Stimulated activated CD4-positive, alpha-beta T cell treated with anti-CD3 and anti-CD28 coated beads, Interleukin-4, amount 100 ng/mL, for 4 hours (primary cell): ENCODE data around the gene FAM229B.

Experiments
- DNase-seq, 2 experiments: peaks; one replicate each; pipeline ENCODE4 v3.0.0-alpha.2; 2020

The FAM229B gene

DNA sequence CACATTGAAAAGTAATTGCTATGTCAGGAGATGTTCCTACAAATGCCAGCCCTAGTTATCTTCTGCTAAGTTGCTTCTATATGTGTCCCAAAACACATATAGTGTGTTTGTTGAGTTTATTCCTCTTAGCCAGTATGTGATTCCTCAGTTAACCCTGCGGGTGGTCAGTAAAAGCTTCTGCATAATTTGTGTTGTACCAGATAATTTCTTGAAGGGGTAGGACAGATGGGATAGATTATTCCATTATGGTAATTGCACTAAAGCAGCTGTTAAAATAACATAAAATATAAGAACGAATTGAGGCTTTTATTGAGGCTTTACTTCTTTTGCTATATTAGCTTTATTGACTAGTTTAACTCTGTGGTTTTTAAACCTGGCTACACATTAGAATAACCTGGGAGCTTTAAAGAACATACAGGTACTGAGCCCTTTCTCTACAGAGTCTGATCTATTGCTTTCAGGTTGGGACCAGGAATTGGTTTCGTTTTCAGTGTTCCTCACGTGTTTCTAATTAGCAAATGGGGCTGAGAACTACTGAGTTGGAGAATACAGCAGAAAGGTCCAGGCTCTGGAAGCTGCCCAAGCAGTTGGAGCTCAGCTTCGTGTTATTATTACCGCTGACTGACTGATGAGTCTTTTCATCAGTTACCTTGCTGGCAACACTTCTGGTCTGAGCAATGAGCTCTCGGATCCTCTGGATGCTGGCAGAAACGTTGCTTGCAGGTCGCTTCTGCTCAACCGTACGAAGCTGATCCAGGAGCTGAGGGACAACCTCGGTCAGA lies 56.9 kb downstream of the FAM229B start:
- DNase-seq, result no peak

DNA sequence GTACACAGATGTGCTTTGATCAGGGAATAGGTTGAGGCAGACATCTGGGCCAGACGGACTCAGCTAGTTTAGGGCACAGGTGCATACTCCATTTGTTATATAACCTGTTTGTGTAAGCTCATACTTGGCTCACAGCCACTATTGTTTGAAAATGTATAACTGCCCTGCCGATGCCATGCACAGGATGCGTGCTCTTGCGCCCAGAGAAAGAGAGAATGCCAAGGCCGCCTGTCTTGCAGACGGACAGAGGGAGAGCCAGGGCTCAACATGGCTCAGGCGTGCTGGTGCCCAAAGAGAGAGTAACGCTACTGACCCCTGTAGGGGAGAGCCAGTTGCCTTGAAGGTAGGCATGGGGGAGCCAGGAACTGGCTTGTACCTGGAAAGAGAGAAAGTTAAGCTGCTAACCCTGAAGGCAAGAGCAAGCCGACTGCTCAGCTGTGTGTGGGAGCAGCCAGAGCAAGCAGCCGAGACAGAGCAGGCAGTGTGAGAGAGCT lies 57.7 kb downstream of the FAM229B start:
- no peak for DNase-seq

- no peak for DNase-seq
Measured at GRCh38 chr6:112148103-112148502, 60.7 kb downstream of the FAM229B start.

DNA sequence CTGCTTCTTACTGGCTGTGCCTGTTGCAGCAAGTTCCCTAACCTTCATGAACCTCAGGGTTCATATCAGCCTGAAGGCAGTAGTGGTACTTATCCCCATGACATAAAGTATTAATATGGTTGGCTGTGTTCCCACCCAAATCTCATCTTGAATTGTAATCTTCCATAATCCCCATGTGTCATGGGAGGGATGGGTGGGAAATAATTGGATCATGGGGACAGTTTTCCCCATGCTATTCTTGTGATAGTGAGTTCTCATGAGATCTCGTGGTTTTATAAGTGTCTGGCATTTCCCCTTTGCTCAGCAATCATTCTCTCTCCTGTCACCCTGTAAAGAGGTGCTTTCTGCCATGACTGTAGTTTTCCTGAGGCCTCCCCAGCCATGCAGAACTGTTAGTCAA lies 61.8 kb downstream of the FAM229B start:
- DNase-seq, result no peak

DNA sequence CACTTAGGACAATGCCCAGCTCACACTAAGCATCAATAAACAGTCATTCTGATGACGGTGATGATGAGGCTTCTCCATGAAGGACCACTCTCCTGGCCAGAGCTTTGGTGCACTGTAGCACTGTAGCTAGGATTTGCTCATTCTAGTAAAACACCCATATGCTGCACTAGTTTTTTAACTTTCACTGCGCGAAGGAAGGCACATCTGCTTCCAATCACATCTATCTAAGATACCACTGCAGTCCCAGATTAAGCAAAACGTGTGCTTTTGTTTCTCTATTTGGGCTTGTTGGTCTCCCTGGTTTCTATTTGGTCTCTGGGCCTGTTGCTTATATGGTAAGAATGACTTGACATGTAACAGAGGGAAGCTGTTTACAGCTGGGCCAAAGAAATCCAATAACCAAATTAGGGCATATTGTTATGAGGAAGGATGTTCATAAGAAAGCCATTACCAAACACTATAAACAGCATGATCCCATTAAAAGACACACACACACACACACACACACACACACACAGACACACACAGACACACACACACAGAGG lies 62.4 kb downstream of the FAM229B start:
- DNase-seq, result no peak

- DNase-seq, result no peak
Measured at GRCh38 chr6:112150363-112150762, 63.0 kb downstream of the FAM229B start.
